Chondrocyte (in vitro differentiated cells): Measurements from ENCODE around the gene NLRX1. TPM values are rescaled to one million over a fixed set of nuclear protein-coding genes. Genes with fewer than 3 reads are reported as not detected.
A peak's percentile ranks its signal among the peaks of the same experiment; 100 is the strongest.
"Not testable (repeated sequence)": the region's sequence is repeated elsewhere in the genome, so short reads cannot be mapped to it uniquely, and the experiment has no call there.

Source experiments
- DNase-seq: peaks from one replicate; pipeline ENCODE4 v3.0.0; 2021; ENCODE audit warnings: mixed read lengths, low spot score
- H3K27ac Mint-ChIP-seq: one replicate; pipeline ENCODE4 v1.8.0; 2021; ENCODE audit warnings: mild to moderate bottlenecking, moderate library complexity, mixed read lengths; ENCODE audit not compliant: unreplicated experiment
- H3K27me3 Mint-ChIP-seq: 2 replicates; pipeline ENCODE4 v1.8.0; 2021; ENCODE audit warnings: low read depth, mixed read lengths
- H3K36me3 Mint-ChIP-seq: 2 replicates; pipeline ENCODE4 v1.8.0; 2021; ENCODE audit warnings: low read depth, mixed read lengths
- H3K4me1 Mint-ChIP-seq: 2 replicates; pipeline ENCODE4 v1.8.0; 2021; ENCODE audit warnings: low read depth, mild to moderate bottlenecking, mixed read lengths
- H3K4me3 Mint-ChIP-seq: one replicate; pipeline ENCODE4 v1.8.0; 2021; ENCODE audit warnings: mild to moderate bottlenecking, moderate library complexity, mixed read lengths; ENCODE audit not compliant: unreplicated experiment
- H3K9me3 Mint-ChIP-seq: 2 replicates; pipeline ENCODE4 v1.8.0; 2021; ENCODE audit warnings: low read depth, mixed read lengths
- total RNA-seq: library from RNA; stranded (reverse); gene quantifications from 3 replicates; pipeline ENCODE4 v1.2.1, GENCODE V29; 2021
- TF ChIP-seq, protein P1 (sequence below): fragments of 200-600 bp; sonication (generic); IDR thresholded peaks from 2 replicates; pipeline ENCODE4 v1.5.0; 2021; ENCODE audit warnings: antibody characterized with exemption, mild to moderate bottlenecking, moderate library complexity

Gene NLRX1
- total RNA-seq, 1 donor from 2014 or later = 20.1 TPM

DNA sequence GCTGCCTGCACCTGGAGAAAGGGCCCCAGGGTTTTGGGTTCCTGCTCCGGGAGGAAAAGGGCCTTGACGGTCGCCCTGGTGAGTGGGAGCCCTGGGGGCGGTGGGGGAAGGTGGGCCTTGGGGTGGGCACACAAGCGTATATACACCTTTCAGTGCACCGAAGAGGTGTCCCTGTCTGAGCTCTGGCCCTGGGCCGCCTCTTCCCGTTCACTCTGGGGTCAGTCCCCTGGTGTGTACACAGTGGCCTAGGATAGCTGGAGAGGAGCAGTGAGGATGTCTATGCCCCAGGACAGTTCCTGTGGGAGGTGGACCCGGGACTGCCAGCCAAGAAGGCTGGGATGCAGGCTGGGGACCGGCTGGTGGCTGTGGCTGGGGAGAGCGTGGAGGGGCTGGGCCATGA, 19.5 kb downstream of the NLRX1 start:
- TF ChIP-seq, protein P1, sequence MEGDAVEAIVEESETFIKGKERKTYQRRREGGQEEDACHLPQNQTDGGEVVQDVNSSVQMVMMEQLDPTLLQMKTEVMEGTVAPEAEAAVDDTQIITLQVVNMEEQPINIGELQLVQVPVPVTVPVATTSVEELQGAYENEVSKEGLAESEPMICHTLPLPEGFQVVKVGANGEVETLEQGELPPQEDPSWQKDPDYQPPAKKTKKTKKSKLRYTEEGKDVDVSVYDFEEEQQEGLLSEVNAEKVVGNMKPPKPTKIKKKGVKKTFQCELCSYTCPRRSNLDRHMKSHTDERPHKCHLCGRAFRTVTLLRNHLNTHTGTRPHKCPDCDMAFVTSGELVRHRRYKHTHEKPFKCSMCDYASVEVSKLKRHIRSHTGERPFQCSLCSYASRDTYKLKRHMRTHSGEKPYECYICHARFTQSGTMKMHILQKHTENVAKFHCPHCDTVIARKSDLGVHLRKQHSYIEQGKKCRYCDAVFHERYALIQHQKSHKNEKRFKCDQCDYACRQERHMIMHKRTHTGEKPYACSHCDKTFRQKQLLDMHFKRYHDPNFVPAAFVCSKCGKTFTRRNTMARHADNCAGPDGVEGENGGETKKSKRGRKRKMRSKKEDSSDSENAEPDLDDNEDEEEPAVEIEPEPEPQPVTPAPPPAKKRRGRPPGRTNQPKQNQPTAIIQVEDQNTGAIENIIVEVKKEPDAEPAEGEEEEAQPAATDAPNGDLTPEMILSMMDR = no peak
- Mint-ChIP-seq H3K27me3 (no peaks in the 10 kb centered on the region), H3K36me3 (peaks cover 2% of the 10 kb centered on the region), H3K4me3 (no peak overlapping the region), H3K27ac (no peak overlapping the region), H3K9me3 (no peaks in the 10 kb centered on the region), H3K4me1 (no peaks in the 10 kb centered on the region)
- DNase-seq = no peak

DNA sequence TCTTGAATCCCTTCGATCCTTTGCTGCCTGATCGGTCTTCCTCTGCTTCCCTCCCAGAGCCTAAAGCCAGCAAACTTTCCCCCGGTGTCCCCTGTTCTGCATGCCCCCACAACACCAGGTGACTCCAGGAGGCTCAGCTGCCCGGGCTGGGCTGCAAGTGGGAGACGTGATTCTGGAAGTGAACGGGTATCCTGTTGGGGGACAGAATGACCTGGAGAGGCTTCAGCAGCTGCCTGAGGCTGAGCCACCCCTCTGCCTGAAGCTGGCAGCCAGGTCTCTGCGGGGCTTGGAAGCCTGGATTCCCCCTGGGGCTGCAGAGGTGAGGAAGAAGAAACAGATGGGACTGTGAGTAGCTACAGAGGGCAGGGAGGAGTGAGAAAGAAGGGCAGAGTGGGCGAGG, 20.4 kb downstream of the NLRX1 start:
- Mint-ChIP-seq H3K9me3 (no peaks in the 10 kb centered on the region), H3K36me3 (no peaks in the 10 kb centered on the region), H3K4me3 (no peak overlapping the region), H3K27ac (no peak overlapping the region), H3K4me1 (no peaks in the 10 kb centered on the region), H3K27me3 (no peaks in the 10 kb centered on the region)
- no peak for DNase-seq
- TF ChIP-seq, protein P1 = no peak

DNA sequence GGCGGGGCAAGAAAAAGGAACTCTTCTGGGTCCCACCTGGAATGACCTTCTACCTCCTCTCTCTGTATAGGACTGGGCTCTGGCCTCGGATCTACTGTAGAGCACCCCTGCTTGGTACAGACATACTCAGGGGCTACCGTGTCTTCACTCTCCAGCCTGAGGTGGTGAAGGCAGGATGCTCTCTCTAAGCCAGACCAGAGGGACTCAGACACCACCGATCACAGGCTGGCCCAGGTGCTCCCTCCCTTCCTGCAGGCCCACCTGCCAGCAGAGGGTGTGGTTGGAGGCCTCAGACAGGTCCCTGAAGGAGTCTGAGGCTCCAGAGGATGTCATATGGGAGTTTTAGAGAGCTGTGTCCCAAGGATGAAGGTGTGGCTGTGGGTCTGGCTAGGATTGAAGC, 20.9 kb downstream of the NLRX1 start:
- no peak for DNase-seq
- TF ChIP-seq, protein P1 = no peak
- H3K27me3 Mint-ChIP-seq = no peaks in the 10 kb centered on the region
- H3K9me3 Mint-ChIP-seq = no peaks in the 10 kb centered on the region
- H3K4me1 Mint-ChIP-seq = no peaks in the 10 kb centered on the region
- no peaks in the 10 kb centered on the region for H3K36me3 Mint-ChIP-seq
- H3K4me3 Mint-ChIP-seq = no peak overlapping the region
- no peak overlapping the region for H3K27ac Mint-ChIP-seq

DNA sequence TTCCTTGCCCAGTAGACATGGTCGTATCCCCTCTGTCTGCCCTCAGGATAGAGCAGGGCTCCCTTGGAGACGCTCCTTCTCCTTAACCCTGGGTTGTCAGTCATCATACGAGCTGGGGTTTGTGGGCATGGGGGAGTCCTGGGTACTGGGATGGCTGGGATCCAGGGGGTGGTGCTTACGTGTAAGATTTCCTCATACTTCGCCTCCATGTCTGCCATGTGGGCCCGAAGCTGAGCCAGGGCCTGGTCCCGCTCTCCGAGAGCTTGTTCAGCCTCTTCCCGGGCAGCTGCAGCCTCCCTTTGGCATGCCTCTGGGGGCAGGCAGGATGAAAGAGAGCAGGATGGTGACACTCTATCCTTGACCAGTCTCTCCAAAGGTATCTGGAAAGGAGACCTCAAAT, 22.0 kb downstream of the NLRX1 start:
- no peaks in the 10 kb centered on the region for H3K36me3 Mint-ChIP-seq
- H3K9me3 Mint-ChIP-seq = no peaks in the 10 kb centered on the region
- no peak overlapping the region for H3K27ac Mint-ChIP-seq
- no peak overlapping the region for H3K4me3 Mint-ChIP-seq
- no peaks in the 10 kb centered on the region for H3K4me1 Mint-ChIP-seq
- H3K27me3 Mint-ChIP-seq = no peaks in the 10 kb centered on the region
- peak; percentile 58 for DNase-seq
- TF ChIP-seq, protein P1 = no peak

DNA sequence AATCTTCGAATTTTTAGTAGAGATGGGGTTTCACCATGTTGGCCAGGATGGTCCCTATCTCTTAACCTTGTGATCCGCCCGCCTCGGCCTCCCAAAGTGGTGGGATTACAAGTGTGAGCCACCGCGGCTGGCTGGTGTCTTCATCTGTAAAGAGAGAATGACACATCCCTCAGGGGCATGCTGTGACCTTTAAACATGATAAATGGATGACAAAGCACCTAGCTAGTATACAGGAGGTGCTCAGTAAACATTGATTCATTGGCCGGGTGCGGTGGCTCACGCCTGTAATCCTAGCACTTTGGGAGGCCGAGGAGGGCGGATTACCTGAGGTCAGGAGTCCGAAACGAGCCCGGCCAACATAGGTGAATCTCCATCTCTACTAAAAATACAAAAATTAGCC, 22.7 kb downstream of the NLRX1 start:
- DNase-seq = peak; percentile 37
- H3K36me3 Mint-ChIP-seq, H3K4me1 Mint-ChIP-seq, H3K4me3 Mint-ChIP-seq, H3K27me3 Mint-ChIP-seq, H3K27ac Mint-ChIP-seq, H3K9me3 Mint-ChIP-seq: not testable (repeated sequence)

DNA sequence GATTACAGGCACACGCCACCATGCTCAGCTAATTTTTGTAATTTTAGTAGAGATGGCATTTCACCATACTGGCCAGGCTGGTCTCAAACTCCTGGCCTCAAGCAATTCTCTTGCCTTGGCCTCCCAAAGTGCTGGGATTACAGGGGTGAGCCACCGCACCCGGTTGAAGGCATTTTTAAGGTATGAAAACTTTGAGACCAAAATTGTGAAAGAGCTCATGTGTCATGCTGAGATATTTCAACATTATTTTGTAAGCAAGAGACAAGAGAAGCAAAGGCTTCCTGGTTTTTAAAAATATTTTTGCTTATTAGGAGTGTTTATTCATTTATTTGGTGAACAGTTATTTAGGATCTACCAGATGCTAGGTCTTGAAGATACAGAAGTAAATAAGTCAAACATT, 23.6 kb downstream of the NLRX1 start:
- TF ChIP-seq, protein P1 = no peak
- no peak overlapping the region for H3K27ac Mint-ChIP-seq
- H3K4me1 Mint-ChIP-seq = no peaks in the 10 kb centered on the region
- H3K36me3 Mint-ChIP-seq = no peaks in the 10 kb centered on the region
- no peaks in the 10 kb centered on the region for H3K27me3 Mint-ChIP-seq
- H3K4me3 Mint-ChIP-seq = no peak overlapping the region
- no peaks in the 10 kb centered on the region for H3K9me3 Mint-ChIP-seq
- peak; percentile 4 for DNase-seq
